GM21529 (cell line): ENCODE data around the gene TMEM266.
A peak's percentile ranks its signal among the peaks of the same experiment; 100 is the strongest.

ENCODE experiments used
- ATAC-seq: cut with Tn5 transposase; IDR thresholded peaks from one replicate; pipeline ENCODE4 v1.9.1; 2021; ENCODE audit not compliant: unreplicated experiment

Gene TMEM266

GRCh38 chr15:76127169-76127568 is 67.4 kb downstream of the TMEM266 start:
- ATAC-seq, result no peak

- ATAC-seq, result no peak
These were observed 68.1 kb downstream of the TMEM266 start for GRCh38 chr15:76127880-76128279.

GRCh38 chr15:76134537-76134936 is 74.8 kb downstream of the TMEM266 start:
- ATAC-seq, result no peak

GRCh38 chr15:76135516-76135915 is 75.7 kb downstream of the TMEM266 start:
- ATAC-seq, result no peak

GRCh38 chr15:76138436-76138835 is 78.7 kb downstream of the TMEM266 start:
- ATAC-seq, result no peak

- no peak for ATAC-seq
These were observed 79.7 kb downstream of the TMEM266 start for GRCh38 chr15:76139368-76140073.

- ATAC-seq, result no peak
These were observed 80.3 kb downstream of the TMEM266 start for GRCh38 chr15:76140074-76140464.

- ATAC-seq, result no peak
These were observed 87.0 kb downstream of the TMEM266 start for GRCh38 chr15:76146812-76147211.

- no peak for ATAC-seq
These were observed 88.3 kb downstream of the TMEM266 start for GRCh38 chr15:76147906-76148570.

GRCh38 chr15:76149291-76149915 is 89.6 kb downstream of the TMEM266 start:
- ATAC-seq, result no peak

- ATAC-seq, result peak; percentile 21
These were observed 90.7 kb downstream of the TMEM266 start for GRCh38 chr15:76150513-76150912.

- peak; percentile 79 for ATAC-seq
These were observed 91.3 kb downstream of the TMEM266 start for GRCh38 chr15:76150971-76151598.

GRCh38 chr15:76151599-76151974 is 91.8 kb downstream of the TMEM266 start:
- ATAC-seq, result no peak

- no peak for ATAC-seq
These were observed 92.4 kb downstream of the TMEM266 start for GRCh38 chr15:76152197-76152596.

GRCh38 chr15:76153241-76154197 is 93.7 kb downstream of the TMEM266 start:
- ATAC-seq, result no peak

GRCh38 chr15:76155731-76156130 is 95.9 kb downstream of the TMEM266 start:
- ATAC-seq, result no peak

- ATAC-seq, result no peak
These were observed 98.4 kb downstream of the TMEM266 start for GRCh38 chr15:76158226-76158625.

GRCh38 chr15:76158815-76159214 is 99.0 kb downstream of the TMEM266 start:
- no peak for ATAC-seq

GRCh38 chr15:76159282-76159681 is 99.5 kb downstream of the TMEM266 start:
- no peak for ATAC-seq

GRCh38 chr15:76160426-76161152 is 100.8 kb downstream of the TMEM266 start:
- ATAC-seq, result no peak
